Muscle layer of colon (tissue), 2 donors: Measurements from ENCODE around the gene TIMM23.
"Not testable (repeated sequence)": the region's sequence is repeated elsewhere in the genome, so short reads cannot be mapped to it uniquely, and the experiment has no call there.

Source experiments
- H3K27ac ChIP-seq: one replicate; pipeline ENCODE4 v1.7.0; 2013; ENCODE audit warnings: low read depth, mild to moderate bottlenecking, low read length, moderate library complexity
- H3K27me3 ChIP-seq, 2 donors: one replicate each; pipeline ENCODE4 v1.7.0; 2013; ENCODE audit warnings: low read length in 2 of 2, mild to moderate bottlenecking in 2 of 2; ENCODE audit not compliant: insufficient read depth in 2 of 2, control insufficient read depth in 1 of 2
- H3K36me3 ChIP-seq: one replicate; pipeline ENCODE4 v1.7.0; 2013; ENCODE audit warnings: mild to moderate bottlenecking, low read length; ENCODE audit not compliant: insufficient read depth
- H3K4me1 ChIP-seq: one replicate; pipeline ENCODE4 v1.7.0; 2013; ENCODE audit warnings: mild to moderate bottlenecking, low read length; ENCODE audit not compliant: insufficient read depth
- H3K4me3 ChIP-seq, 2 donors: one replicate each; pipeline ENCODE4 v1.7.0; 2013; ENCODE audit warnings: low read length in 2 of 2, low read depth in 1 of 2, mild to moderate bottlenecking in 1 of 2, moderate library complexity in 1 of 2
- H3K9ac ChIP-seq: one replicate; pipeline ENCODE4 v1.7.0; 2013; ENCODE audit warnings: low read length
- H3K9me3 ChIP-seq: one replicate; pipeline ENCODE4 v1.7.0; 2013; ENCODE audit warnings: mild to moderate bottlenecking, low read length
- donor health status: abdominal sarcoma.
- donor health status: Adenocarcinoma of cecum.

The TIMM23 gene

GRCh38 chr10:45972106-45972812 is at the start of gene TIMM23:
Gene TIMM23 (plus strand): TSS chr10:45972489. CDS start chr10:45972625, 136 bp downstream.
- not testable (repeated sequence) for H3K4me1 ChIP-seq, H3K9me3 ChIP-seq, H3K27me3 ChIP-seq, H3K36me3 ChIP-seq
- Histone ChIP-seq H3K9ac (peak within 1 kb of the TSS; percentile 71), H3K27ac (peak within 1 kb of the TSS; percentile 58), H3K4me3 (peak within 1 kb of the TSS; percentile 64 to 77)

GRCh38 chr10:45926790-45927189 is 45.5 kb upstream of the TIMM23 start:
- not testable (repeated sequence) for H3K4me1 ChIP-seq, H3K9ac ChIP-seq, H3K36me3 ChIP-seq, H3K4me3 ChIP-seq, H3K9me3 ChIP-seq, H3K27me3 ChIP-seq, H3K27ac ChIP-seq

- not testable (repeated sequence) for H3K4me1 ChIP-seq, H3K36me3 ChIP-seq, H3K27me3 ChIP-seq, H3K9me3 ChIP-seq, H3K9ac ChIP-seq, H3K27ac ChIP-seq, H3K4me3 ChIP-seq
Measured at GRCh38 chr10:45931305-45931704, 41.0 kb upstream of the TIMM23 start.

- H3K9ac ChIP-seq, H3K4me3 ChIP-seq, H3K27me3 ChIP-seq, H3K9me3 ChIP-seq, H3K4me1 ChIP-seq, H3K36me3 ChIP-seq, H3K27ac ChIP-seq: not testable (repeated sequence)
Measured at GRCh38 chr10:45934788-45935187, 37.5 kb upstream of the TIMM23 start.

GRCh38 chr10:45939176-45939697 is 33.1 kb upstream of the TIMM23 start:
- not testable (repeated sequence) for H3K36me3 ChIP-seq, H3K27me3 ChIP-seq, H3K9me3 ChIP-seq, H3K27ac ChIP-seq, H3K9ac ChIP-seq, H3K4me1 ChIP-seq, H3K4me3 ChIP-seq

GRCh38 chr10:45941196-45941595 is 31.1 kb upstream of the TIMM23 start:
- not testable (repeated sequence) for H3K36me3 ChIP-seq, H3K4me1 ChIP-seq, H3K27me3 ChIP-seq, H3K9ac ChIP-seq, H3K27ac ChIP-seq, H3K4me3 ChIP-seq, H3K9me3 ChIP-seq

- H3K36me3 ChIP-seq, H3K9ac ChIP-seq, H3K27me3 ChIP-seq: not testable (repeated sequence)
Measured at GRCh38 chr10:45945476-45945875, 26.8 kb upstream of the TIMM23 start.

GRCh38 chr10:45947363-45947762 is 24.9 kb upstream of the TIMM23 start:
- not testable (repeated sequence) for H3K27me3 ChIP-seq, H3K27ac ChIP-seq, H3K4me3 ChIP-seq, H3K9me3 ChIP-seq, H3K9ac ChIP-seq, H3K36me3 ChIP-seq, H3K4me1 ChIP-seq

More at GRCh38 chr10:45945476-45945875, 26.8 kb upstream of the TIMM23 start:
- H3K27ac ChIP-seq, H3K9me3 ChIP-seq, H3K4me3 ChIP-seq, H3K4me1 ChIP-seq: not testable (repeated sequence)

GRCh38 chr10:45948801-45949200 is 23.5 kb upstream of the TIMM23 start:
- not testable (repeated sequence) for H3K4me3 ChIP-seq, H3K27me3 ChIP-seq, H3K36me3 ChIP-seq, H3K9ac ChIP-seq, H3K4me1 ChIP-seq, H3K27ac ChIP-seq, H3K9me3 ChIP-seq

- H3K9ac ChIP-seq, H3K27me3 ChIP-seq, H3K4me1 ChIP-seq, H3K4me3 ChIP-seq, H3K27ac ChIP-seq, H3K36me3 ChIP-seq, H3K9me3 ChIP-seq: not testable (repeated sequence)
Measured at GRCh38 chr10:45954367-45954766, 17.9 kb upstream of the TIMM23 start.

- H3K27me3 ChIP-seq, H3K4me1 ChIP-seq, H3K4me3 ChIP-seq, H3K9ac ChIP-seq, H3K9me3 ChIP-seq, H3K36me3 ChIP-seq, H3K27ac ChIP-seq: not testable (repeated sequence)
Measured at GRCh38 chr10:45956634-45957033, 15.7 kb upstream of the TIMM23 start.

- not testable (repeated sequence) for H3K4me1 ChIP-seq
Measured at GRCh38 chr10:45957928-45958327, 14.4 kb upstream of the TIMM23 start.

More at GRCh38 chr10:45957928-45958327, 14.4 kb upstream of the TIMM23 start:
- not testable (repeated sequence) for H3K36me3 ChIP-seq, H3K27ac ChIP-seq, H3K9ac ChIP-seq, H3K27me3 ChIP-seq, H3K9me3 ChIP-seq, H3K4me3 ChIP-seq
